Sigmoid colon (tissue), 4 donors: ENCODE measurements around the gene WHAMM.

Source experiments
- EP300 ChIP-seq, 4 donors: sonication (generic); formaldehyde crosslinking; IDR thresholded peaks; one replicate each; pipeline ENCODE4 v1.6.1; 2017; ENCODE audit warnings: antibody characterized with exemption in 4 of 4
- POLR2A ChIP-seq, 2 donors: fragments of 450-650 bp; IDR thresholded peaks; one replicate each; pipeline ENCODE4 v1.6.1; 2016; ENCODE audit warnings: antibody characterized with exemption in 2 of 2, mild to moderate bottlenecking in 2 of 2, moderate library complexity in 2 of 2
- POLR2AphosphoS5 ChIP-seq, 4 donors: sonication (generic); formaldehyde crosslinking; IDR thresholded peaks; one replicate each; pipeline ENCODE4 v1.6.1; 2017; ENCODE audit warnings: antibody characterized with exemption in 4 of 4
- TF ChIP-seq, protein P1 (sequence below), 4 experiments: fragments of 450-650 bp in 3 of 4; fragments of 200-600 bp in 1 of 4; IDR thresholded peaks; one replicate each; pipeline ENCODE4 v1.5.1; 2016 to 2019; ENCODE audit warnings: antibody characterized with exemption in 4 of 4, mild to moderate bottlenecking in 3 of 4, moderate library complexity in 2 of 4

DNA sequence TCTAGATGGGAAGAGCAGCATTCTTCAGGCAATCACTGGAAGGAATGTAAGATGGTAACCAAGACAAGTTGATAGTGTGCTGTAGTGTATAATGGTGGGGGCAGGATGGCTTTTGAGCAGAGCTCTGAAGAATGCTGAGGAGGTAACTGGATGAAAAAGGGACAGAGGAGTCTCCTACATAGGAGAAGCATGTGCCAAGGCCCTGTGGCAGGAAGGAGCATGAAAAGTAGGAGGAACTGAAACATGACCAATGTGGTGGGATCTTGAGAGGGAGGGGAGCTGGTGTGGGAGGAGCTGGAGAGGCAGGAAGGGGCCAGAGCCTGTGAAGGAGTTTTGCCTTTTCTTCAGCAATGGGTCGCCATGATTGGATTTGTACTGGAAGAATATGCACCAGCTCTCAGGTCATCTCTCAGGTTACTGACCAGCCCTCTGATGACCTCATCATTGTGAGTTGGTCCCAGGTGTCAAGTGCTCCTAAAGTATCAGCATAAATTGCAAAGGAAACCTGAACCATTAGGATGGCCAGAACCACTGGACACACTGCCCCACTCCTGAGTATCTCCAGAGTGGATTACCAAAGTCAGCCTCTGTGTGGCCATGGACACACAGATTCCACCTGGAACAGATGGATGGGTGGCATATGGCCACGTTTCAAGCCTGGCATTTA, 42.1 kb upstream of the WHAMM start:
- TF ChIP-seq POLR2A (IDR thresholded peaks at IDR 0.05), result no peak
- TF ChIP-seq, protein P1, sequence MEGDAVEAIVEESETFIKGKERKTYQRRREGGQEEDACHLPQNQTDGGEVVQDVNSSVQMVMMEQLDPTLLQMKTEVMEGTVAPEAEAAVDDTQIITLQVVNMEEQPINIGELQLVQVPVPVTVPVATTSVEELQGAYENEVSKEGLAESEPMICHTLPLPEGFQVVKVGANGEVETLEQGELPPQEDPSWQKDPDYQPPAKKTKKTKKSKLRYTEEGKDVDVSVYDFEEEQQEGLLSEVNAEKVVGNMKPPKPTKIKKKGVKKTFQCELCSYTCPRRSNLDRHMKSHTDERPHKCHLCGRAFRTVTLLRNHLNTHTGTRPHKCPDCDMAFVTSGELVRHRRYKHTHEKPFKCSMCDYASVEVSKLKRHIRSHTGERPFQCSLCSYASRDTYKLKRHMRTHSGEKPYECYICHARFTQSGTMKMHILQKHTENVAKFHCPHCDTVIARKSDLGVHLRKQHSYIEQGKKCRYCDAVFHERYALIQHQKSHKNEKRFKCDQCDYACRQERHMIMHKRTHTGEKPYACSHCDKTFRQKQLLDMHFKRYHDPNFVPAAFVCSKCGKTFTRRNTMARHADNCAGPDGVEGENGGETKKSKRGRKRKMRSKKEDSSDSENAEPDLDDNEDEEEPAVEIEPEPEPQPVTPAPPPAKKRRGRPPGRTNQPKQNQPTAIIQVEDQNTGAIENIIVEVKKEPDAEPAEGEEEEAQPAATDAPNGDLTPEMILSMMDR (IDR thresholded peaks at IDR 0.05), result no peak
- no peak for TF ChIP-seq POLR2AphosphoS5 (IDR thresholded peaks at IDR 0.05)
- no peak for TF ChIP-seq EP300 (IDR thresholded peaks at IDR 0.05)
